ENCODE data around the gene EXOC3. TPM values are rescaled to one million over a fixed set of nuclear protein-coding genes. Genes with fewer than 3 reads are reported as not detected.

The EXOC3 gene
- total RNA-seq, result 23.4 and 27.4 TPM in 2 replicates

GRCh38 chr5:442335-443238 lies at the start of gene EXOC3:
Gene EXOC3, plus strand, starts transcription at chr5:443176. Its CDS starts 3,030 bp downstream, at chr5:446206.

Other genes with a start within 250 kb of the EXOC3 start
- 3.1 and 3.6 TPM in 2 replicates for gene CCDC127, start 225.0 kb upstream of the EXOC3 start, total RNA-seq
- gene SDHA, start 224.9 kb upstream of the EXOC3 start, total RNA-seq, result 91.5 and 93.1 TPM in 2 replicates
- gene PDCD6, start 171.5 kb upstream of the EXOC3 start, total RNA-seq, result 98.7 and 106 TPM in 2 replicates
- 0.37 and 0.63 TPM in 2 replicates for gene AHRR, start 121.5 kb upstream of the EXOC3 start, total RNA-seq
- 2.6 and 3.9 TPM in 2 replicates for gene SLC9A3, start 81.3 kb downstream of the EXOC3 start, total RNA-seq
- gene CEP72, start 169.2 kb downstream of the EXOC3 start, total RNA-seq, result 5.7 and 7.1 TPM in 2 replicates

Data from airway epithelial cell (primary cell).